ENCODE data around the gene CDH2.

Gene CDH2

GRCh38 chr18:28176948-28177827, at the start of gene CDH2:
CDH2 (minus strand) TSS chr18:28177130; CDS start chr18:28177022, 108 bp downstream.
- DNase-seq (ENCODE audit: low read depth, low spot score), result peak; percentile 90

DNA sequence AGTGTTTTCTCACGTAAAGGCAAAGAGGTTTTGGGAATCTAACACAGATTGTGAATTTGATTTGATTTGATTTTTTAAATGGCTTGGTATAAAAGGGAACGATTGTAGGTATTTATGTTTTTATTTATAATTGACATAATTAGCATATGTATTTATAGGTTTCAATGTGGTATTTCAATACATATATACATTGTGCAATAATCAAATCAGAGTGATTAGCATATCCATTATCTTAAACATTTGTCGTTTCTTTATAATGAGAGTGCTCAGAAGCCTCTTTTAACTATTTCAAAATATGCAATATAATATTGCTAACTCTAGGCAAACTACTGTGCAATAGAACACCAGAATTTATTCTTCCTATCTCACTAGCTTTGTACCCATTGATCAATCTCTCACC, 35.1 kb upstream of the CDH2 start:
- DNase-seq (ENCODE audit: low read depth, low spot score), result no peak

- DNase-seq (ENCODE audit: low read depth, low spot score), result no peak
These were observed 31.9 kb upstream of the CDH2 start for GRCh38 chr18:28208712-28209265.

DNA sequence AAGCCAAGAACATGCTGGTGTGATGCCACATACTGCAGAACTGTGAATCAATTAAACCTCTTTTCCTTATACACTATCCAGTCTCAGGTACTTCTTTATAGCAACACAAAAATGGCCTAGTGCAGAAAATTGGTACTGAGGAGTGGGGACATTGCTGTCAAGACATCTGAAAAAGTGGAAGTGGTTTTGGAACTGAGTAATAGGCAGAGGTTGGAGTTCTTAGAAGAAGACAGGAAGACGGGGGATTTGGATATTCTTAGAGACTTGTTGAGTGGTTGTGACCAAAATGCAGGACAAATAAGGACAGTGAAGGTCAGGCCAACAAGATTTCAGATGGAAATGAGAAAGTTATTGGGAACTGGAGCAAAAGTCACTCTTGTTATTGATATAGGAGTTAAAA, 31.3 kb upstream of the CDH2 start:
- no peak for DNase-seq (ENCODE audit: low read depth, low spot score)

DNA sequence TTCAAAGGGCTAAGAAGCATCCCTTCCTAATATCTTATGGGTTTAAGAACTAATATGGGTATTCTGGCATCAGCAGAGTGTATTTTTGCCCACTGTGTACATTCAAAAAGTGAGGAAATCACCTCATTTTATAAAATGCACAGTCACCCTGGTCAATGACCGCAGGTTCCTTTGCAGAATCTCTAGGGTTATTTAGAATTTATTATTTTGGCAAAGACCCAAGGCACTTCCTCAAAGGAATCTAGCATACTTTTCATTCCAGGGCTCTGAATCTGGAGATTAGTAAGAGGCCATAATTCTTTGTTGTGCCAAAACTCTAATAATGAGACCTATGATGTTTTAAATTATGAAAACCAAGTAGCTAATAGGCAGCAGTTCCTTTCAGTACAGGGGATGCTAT, 27.2 kb upstream of the CDH2 start:
- DNase-seq (ENCODE audit: low read depth, low spot score), result no peak

GRCh38 chr18:28201056-28201455, 24.1 kb upstream of the CDH2 start:
- DNase-seq (ENCODE audit: low read depth, low spot score), result no peak

DNA sequence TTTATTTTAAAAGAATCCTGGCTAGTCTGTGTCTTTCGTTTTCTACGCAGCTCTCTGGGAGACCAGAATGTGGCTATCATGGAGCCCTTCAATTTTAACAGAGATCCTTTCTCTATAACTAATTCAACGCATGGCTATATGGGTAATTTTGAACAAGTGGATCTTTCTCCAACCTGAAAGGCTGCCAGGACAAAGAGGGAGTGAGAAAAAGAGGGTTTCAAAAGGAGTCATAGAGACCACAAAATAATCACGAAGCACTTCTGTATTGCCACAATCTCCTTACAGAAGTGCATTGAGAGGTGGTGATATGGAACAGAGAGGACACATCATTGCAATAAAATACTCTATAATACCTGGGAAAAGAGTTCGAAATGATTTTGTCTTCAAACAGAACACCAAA, 21.7 kb upstream of the CDH2 start:
- DNase-seq (ENCODE audit: low read depth, low spot score), result no peak

DNA sequence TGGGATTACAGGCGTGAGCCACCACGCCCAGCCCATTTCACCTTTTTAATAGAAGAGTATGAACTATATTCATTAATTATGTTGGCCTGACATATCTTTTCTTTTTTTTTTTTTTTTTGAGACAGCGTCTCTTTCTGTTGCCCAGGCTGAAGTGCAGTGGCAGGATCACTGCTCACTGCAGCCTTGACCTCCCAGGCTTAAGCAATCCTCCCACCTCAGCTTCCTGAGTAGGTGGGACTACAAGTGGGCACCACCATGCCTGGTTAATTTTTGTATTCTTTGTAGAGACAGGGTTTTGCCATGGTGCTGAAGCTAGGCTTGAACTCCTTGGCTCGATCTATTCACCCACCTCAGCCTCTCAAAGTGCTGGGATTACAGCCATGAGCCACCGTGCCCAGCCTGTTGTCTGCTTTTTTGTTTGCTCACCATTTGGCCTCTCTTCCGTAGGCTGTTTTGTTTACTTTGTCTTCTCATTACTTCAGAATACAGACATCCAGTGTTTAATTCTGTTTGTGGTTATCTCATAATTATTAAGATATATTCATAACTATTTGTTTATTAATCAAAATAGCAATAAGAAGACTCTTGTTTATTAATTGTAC, 16.3 kb upstream of the CDH2 start:
- no peak for DNase-seq (ENCODE audit: low read depth, low spot score)

DNA sequence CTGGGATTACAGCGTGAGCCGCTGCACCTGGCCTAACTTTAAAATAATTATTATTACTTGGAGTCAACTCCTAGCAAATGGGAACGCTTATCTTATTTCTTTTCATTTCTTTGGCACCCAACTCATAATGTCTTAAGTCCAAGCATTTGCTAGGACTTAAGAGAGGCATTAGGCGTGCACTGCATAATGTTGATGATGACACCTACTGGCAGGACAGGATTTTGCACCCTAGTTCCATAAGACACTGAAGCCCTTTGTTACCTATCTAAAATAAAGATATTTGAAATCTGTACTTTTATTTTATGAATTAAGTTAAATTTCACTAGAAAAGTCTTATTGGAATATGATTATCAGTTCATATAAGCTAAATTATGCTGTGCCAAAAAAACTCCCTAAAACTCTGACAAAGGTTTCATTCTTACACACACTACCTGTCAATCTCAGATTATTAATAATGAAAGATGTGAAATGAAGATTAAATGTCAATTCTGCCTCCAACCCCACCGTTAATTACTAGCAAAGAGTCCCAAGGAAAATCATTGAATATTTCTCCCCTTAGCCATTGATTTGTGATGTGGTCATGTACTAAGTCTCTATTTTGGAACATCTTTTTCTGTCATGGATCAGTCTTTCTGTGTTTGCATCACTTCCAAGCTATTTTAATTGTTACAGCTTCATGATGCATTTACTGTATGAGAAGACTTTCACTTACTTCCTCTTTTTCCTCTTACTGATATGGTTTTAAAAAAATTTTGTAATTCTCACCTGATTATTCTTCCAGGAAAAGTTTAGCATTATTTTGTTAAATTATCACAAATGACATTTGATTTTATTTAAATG, 12.7 kb upstream of the CDH2 start:
- DNase-seq (ENCODE audit: low read depth, low spot score), result peak; percentile 36

DNA sequence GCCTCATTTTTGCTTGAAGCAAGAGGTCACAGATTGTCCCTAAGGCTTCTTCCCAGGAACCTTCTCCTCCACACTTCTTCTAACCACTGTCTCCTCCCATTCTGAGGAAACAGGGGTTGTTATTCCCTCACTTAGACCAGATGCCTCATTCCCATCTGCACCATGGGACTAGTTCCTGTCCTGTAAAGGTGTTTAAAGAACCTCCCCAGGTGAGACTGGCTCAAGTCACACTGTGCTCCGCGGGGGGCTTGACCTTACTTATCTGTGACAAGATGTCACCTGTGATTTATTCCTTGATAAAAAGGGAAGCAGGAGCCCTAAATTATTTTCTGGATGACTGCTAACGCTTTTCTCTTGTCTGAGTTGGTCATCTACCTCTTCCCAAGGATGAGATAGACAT, 8.2 kb upstream of the CDH2 start:
- no peak for DNase-seq (ENCODE audit: low read depth, low spot score)

- no peak for DNase-seq (ENCODE audit: low read depth, low spot score)
These were observed 6.6 kb upstream of the CDH2 start for GRCh38 chr18:28183418-28184078.

- DNase-seq (ENCODE audit: low read depth, low spot score), result no peak
These were observed 4.7 kb upstream of the CDH2 start for GRCh38 chr18:28181616-28182015.

GRCh38 chr18:28178720-28179119, 1.8 kb upstream of the CDH2 start:
- no peak for DNase-seq (ENCODE audit: low read depth, low spot score)

DNA sequence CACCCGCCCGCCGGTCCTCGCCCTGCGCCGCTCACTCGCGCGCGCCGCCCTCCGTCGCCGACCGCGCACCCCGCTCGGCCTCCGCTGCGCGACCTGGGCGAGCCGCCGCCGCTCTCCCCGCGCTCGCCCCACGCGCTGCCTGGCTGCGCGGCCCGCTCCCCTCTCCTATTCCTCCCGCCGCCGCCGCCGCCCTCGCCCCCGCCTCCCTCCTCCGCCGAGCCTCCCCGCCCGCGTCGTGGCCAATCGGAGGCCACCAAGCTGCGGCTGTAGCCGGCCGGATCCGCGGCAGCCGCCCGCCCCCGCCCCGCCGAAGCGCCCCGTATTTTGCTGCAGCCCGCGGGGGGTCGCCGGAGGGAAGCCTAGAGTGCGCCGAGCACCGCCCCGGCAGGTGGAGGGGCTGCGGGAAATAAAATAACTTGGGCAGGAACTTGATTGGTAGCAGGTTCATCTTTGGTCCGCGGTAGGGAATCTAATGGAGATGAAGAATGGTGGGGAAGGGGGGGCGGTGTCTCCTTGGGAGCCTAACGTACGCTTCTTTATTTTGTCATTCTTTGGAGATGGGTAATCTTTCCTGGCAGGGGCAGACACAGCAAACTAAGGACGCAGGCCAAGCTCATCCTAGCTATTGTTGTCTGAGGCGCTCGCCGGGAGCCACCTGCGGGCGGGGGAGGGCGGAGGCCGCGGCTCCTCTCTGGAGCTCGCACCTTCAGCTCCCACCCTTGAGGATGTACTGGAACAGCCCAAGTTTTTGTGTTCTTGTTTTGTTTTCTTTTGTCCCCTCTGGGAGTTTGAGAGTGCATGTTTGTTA, 1.1 kb upstream of the CDH2 start:
- DNase-seq (ENCODE audit: low read depth, low spot score), result peak; percentile 79

DNA sequence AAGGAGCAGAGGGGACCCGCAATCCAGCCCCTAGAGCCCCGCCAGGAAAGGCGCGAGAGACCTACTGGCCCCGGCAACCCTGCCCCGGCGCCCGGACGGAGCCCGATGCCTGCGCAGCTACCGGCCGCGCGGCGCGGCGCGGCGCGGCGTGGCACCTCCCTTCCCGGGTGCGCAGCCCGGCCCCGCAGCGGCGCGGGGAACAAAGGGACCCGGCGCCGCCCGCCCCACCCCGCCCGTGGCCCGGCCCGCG, 307 bp downstream of the CDH2 start:
- DNase-seq (ENCODE audit: low read depth, low spot score), result no peak

DNA sequence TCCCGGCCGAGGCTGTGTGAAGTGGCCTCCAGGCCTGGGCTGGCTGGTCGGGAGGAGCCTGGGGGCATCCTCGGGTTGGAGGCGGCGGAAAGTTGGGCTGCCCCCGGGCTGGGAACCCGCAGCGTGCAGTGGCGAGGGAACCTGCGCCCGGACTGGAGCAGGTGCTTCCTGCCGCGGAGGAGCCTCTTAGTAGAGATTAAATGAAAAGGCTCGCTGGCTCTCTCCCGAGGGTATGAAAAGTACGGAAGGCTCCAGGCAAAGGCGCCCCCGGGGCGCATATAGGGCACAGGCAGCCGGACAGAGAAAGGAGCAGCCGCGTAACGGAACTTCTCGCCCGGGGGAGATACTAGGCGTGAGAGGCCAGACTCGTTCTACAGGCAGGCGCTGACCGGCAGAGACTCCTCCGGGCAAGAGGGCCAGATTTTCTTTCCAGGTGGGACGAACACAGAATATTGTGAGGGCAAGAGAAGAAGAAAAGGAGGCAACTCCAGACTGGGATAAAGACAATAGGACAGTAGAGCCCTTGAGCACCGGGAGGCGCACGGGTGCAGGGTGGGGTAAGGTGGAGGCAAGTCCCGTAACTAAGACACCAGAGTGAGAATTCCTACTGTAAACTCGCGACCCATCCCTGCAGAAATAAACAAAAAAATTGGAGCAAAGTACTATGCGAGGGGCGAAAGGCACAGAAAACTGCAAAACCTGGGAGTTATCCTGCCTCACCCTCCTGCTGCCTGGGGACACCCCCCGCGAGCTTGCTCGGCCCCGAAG, 816 bp downstream of the CDH2 start:
- peak; percentile 86 for DNase-seq (ENCODE audit: low read depth, low spot score)

DNA sequence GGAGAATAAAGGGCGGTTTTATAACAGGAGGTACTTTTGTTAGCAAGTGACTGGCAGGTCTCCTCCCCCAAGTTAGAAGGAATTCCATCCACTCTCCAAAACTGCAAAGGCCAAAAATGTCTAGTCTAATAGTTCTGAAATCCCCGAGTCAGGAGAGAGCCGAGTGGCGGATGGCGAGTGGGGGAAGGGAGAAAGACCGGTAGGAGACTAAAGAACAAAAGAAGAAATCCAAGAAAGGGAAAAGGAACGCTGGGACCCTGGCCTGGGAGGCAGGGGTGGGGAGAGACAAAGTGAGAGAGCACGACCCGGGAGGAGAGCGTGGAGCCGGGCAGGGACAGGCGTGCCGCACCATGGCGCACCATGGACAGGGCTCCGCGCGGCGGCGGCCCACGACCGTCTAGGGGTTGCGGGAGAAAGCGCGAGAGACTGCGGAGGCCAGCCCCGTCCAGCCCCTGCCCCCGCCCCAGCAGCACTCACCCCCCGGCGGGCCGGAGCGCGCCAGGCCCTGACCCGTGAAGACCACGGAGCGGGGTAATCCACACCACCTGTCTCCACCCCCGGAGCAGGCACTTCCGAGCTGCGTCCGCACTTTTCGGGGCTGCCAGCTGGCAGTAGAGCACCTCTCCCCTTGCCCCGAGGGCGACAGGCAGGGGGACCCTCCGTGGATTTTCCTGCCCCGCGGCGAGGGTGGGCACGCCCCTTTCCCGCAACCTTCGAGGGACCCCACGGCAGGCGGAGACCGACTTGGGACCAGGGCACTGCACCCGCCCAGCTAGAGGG, 1.6 kb downstream of the CDH2 start:
- DNase-seq (ENCODE audit: low read depth, low spot score), result peak; percentile 76

GRCh38 chr18:28174181-28174905, 2.6 kb downstream of the CDH2 start:
- no peak for DNase-seq (ENCODE audit: low read depth, low spot score)

DNA sequence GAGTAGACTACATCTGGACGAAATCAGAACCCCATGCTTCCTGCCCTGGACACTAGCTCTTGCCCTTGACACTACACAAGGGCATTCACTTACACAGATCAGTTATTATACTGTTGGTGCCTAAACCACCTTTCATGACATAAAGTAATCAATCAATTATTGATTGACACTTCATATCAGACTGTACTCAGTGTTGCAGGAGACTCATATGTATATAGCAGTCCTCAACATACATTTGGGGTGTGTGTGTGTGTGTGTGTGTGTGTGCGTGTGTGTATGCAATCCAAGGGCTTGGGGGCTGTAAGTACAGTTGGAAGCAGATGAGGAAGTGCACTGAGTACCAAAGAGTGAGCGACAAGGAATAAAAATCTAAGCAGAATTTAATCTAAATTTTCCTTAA, 5.1 kb downstream of the CDH2 start:
- no peak for DNase-seq (ENCODE audit: low read depth, low spot score)
